ENCODE data around the gene MRPL1.

Gene MRPL1

DNA sequence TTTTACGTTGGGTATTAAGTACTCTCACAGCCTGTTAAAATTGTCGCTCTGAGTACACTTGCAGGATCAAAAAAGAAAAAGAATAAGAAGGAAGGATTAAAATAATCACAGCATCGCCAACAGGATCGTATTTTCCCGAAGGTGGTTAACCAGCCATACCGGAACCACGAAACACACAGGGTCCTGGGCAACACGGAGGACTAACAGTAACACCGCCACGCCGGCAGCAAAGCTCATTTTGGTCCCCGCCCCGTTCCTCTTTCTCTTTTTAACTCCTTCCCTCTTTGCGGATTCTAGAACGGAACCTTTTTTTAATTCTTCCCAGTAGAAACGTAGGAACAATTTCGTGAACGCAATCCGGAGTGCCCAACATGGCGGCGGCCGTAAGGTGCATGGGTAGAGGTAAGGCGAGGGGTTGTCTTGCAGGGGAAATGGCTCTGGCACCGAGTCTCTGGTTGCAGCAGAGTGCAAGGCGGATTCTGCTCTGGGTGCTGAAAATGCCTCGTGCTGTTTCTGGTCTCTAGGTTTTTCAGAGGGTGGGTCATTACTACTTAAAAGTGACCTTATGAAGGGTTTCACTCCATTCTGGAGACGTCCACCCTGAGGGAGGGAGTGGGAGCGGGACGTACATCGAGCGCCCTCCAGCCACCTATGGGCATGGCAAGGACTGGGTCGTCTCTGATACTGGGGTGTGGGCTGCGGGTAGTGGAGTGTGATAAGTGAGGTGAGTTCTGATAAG lies at the start of gene MRPL1:
TSS of gene MRPL1 (plus strand) at position 353 of the 739 bp plus-strand sequence. CDS start at position 372, 19 bp downstream.
- H3K4me1 Mint-ChIP-seq (ENCODE audit: low read depth) = peaks cover 67% of the 10 kb centered on the region
- H3K27ac Mint-ChIP-seq = peak within 1 kb of the TSS; percentile 99
- H3K27me3 Mint-ChIP-seq = no peaks in the 10 kb centered on the region
- H3K4me3 Mint-ChIP-seq = peak within 1 kb of the TSS; percentile 98
- peaks cover 5% of the 10 kb centered on the region for H3K36me3 Mint-ChIP-seq
- H3K9me3 Mint-ChIP-seq (ENCODE audit: low read depth) = no peaks in the 10 kb centered on the region

DNA sequence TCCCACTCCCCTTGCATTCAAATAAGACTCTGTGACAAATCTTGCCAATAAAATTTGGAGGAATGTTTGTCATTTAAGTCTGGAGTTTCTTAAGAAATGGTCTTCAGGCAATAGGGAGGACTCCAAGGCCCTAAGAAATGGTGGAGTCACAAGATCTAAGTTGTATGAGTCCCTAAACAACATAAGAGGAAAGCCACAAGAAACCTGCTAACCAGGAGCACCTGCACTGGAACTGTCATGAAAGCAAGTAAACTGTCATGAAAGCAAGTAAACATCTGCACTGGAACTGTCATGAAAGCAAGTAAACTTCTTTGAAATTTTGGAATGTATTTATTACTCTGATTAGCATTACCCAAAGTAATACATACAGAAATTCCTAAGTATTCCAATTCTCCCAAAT lies 47.0 kb upstream of the MRPL1 start:
- H3K36me3 Mint-ChIP-seq = peaks cover 9% of the 10 kb centered on the region
- peaks cover 64% of the 10 kb centered on the region for H3K4me1 Mint-ChIP-seq (ENCODE audit: low read depth)
- H3K27ac Mint-ChIP-seq = peak overlapping the region; percentile 90
- H3K9me3 Mint-ChIP-seq (ENCODE audit: low read depth) = no peaks in the 10 kb centered on the region
- H3K27me3 Mint-ChIP-seq = no peaks in the 10 kb centered on the region
- peak overlapping the region; percentile 81 for H3K4me3 Mint-ChIP-seq

- H3K27me3 Mint-ChIP-seq = no peaks in the 10 kb centered on the region
Observed at GRCh38 chr4:77816546-77816945, 46.1 kb upstream of the MRPL1 start.

GRCh38 chr4:77817304-77818072 lies 45.1 kb upstream of the MRPL1 start:
- Mint-ChIP-seq H3K36me3 (peaks cover 8% of the 10 kb centered on the region), H3K27me3 (no peaks in the 10 kb centered on the region), H3K4me1 (ENCODE audit: low read depth) (peaks cover 66% of the 10 kb centered on the region), H3K4me3 (peak overlapping the region; percentile 98), H3K27ac (peak overlapping the region; percentile 96), H3K9me3 (ENCODE audit: low read depth) (no peaks in the 10 kb centered on the region)

More at GRCh38 chr4:77816546-77816945, 46.1 kb upstream of the MRPL1 start:
- peaks cover 8% of the 10 kb centered on the region for H3K36me3 Mint-ChIP-seq
- H3K4me3 Mint-ChIP-seq = peak overlapping the region; percentile 71
- peak overlapping the region; percentile 84 for H3K27ac Mint-ChIP-seq
- no peaks in the 10 kb centered on the region for H3K9me3 Mint-ChIP-seq (ENCODE audit: low read depth)
- peaks cover 64% of the 10 kb centered on the region for H3K4me1 Mint-ChIP-seq (ENCODE audit: low read depth)

DNA sequence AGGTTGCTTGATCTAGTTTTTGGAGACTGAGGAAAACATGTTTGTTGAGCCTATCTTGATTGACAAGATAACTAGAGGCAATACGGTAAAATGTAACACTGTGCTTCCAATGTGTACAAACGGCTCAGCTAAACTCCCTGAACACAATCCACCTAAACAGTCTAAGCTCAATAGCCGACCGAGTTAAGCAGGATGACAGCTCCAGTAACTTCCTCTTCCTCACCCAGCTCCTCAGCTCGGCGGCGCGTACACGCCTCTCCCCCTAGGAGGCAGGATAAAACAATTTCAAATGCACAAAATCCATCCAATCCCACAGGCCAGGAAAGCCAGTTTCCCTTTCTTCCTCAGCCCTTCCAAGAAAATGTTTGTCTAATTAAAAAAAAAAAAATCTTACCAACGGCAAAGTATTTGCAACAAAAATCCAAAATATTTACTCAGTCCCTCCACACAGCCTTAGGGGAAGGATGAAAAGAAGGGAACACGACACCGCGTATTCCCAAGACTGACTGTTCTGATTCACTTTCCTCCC lies 44.5 kb upstream of the MRPL1 start:
- Mint-ChIP-seq H3K36me3 (peaks cover 3% of the 10 kb centered on the region), H3K4me1 (ENCODE audit: low read depth) (peaks cover 63% of the 10 kb centered on the region), H3K27ac (peak overlapping the region; percentile 96), H3K27me3 (no peaks in the 10 kb centered on the region), H3K4me3 (peak overlapping the region; percentile 98), H3K9me3 (ENCODE audit: low read depth) (no peaks in the 10 kb centered on the region)

DNA sequence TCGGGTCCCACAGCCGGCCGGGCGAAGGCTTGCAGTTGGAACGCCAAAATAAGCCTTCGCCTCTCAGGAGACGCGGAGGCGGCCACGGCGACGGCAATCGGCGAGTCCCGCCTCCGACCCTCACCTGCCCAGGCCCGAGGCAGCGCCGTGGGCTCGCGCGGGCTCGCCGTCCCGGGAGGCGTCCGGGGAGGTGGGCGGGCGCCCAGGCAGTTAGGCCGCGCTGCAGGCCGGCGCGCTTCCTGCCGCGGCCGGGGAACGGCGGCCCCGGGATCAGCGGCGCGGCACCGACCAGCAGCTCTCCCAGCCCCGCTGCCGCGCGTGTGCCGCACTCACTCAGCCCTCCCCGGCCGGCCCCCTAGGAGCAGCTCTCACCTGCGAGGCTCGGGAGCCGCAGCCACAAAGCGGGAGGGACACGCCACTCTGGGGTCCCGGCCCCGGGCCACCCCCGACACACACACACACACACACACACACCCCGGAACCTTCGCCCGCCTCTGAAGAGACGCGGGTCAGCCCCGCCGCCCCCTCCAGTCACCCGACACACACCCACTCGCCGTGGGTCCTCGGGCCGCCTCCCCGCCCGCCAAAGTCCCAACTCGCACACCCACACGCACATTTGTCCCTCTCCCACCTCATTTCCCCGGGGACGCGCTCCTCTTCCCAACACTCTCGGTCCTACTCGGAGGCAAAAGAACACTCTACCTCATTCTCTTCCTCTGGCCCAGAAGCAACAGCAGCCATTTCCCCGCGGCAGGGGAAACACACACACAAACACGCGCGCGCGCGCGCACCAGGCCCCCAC lies 43.8 kb upstream of the MRPL1 start, which contains the start of gene CNOT6L:
TSS of gene CNOT6L (minus strand) at position 767 of the 802 bp plus-strand sequence. CDS start at position 707, 60 bp downstream.
- Mint-ChIP-seq H3K9me3 (ENCODE audit: low read depth) (no peaks in the 10 kb centered on the region), H3K4me3 (peak within 1 kb of the TSS; percentile 99), H3K27me3 (no peaks in the 10 kb centered on the region), H3K4me1 (ENCODE audit: low read depth) (peaks cover 60% of the 10 kb centered on the region), H3K27ac (peak within 1 kb of the TSS; percentile 100), H3K36me3 (peaks cover 3% of the 10 kb centered on the region)

DNA sequence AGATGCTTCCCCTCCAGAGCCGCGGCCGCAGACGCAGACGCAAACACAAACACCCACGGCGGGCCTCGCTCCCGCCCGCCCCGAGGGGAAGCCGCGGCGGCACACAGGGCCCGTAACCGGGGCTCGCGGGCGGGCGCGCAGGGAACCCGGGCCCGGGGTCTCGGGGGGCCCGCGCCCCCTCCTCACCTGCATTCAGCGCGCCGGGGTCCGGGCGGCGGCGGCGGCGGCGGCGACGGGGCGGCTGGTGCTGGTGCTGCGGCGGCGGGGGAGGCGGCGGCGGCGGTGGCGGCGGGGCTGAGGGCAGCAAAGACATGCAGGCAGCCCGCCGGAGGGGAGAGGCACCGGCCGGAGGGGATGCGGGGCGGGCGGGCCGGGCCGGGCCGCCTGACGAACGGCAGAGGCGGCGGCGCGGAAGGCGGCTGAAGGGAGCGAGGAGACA lies 43.2 kb upstream of the MRPL1 start:
- Mint-ChIP-seq H3K36me3 (peaks cover 3% of the 10 kb centered on the region), H3K4me1 (ENCODE audit: low read depth) (peaks cover 56% of the 10 kb centered on the region), H3K27ac (peak overlapping the region; percentile 100)

DNA sequence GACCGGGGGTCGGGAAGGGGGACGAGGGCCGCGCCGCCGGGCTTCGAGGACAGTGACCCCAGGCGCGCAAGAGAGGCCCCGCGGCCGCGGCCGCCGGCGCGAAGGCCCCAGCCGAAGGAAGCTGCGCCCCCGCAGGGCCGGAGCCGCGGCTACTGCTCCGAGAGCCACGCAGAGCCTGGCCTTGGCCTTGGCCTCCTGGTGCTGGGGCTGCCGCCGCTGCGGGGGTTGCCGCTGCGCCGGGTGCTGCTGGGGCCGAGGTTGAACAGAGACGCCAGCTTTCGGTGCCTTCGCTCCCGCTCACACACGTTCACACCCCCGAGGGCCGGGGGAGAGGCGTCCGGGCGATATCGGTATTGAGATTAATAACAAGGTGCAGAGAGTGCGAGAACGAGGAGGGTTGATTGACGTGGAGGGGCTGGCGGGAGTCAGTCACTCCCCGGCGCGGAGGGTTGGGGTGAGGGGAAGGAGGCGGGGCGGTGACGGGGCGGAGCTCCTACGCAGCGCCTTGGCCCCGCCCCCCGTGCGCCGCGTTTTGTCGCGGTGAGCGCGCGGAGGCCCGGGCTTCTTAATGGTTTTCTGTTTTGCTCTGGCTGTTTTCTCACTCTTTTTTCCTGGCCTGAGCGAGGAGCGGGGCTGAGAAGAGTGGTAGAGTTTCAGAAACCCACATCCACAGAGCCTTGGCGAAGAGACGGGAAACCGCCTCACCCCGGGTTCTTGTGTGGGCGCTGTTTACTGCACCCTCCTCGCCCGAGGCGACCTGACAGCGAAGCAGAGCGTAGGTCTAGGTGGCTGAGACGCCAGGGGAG lies 42.6 kb upstream of the MRPL1 start:
- peaks cover 3% of the 10 kb centered on the region for H3K36me3 Mint-ChIP-seq
- peak overlapping the region; percentile 95 for H3K4me3 Mint-ChIP-seq
- H3K27ac Mint-ChIP-seq = peak overlapping the region; percentile 99
- no peaks in the 10 kb centered on the region for H3K27me3 Mint-ChIP-seq
- peaks cover 54% of the 10 kb centered on the region for H3K4me1 Mint-ChIP-seq (ENCODE audit: low read depth)
- H3K9me3 Mint-ChIP-seq (ENCODE audit: low read depth) = no peaks in the 10 kb centered on the region

More for the DNA sequence above, 43.2 kb upstream of the MRPL1 start:
- Mint-ChIP-seq H3K27me3 (no peaks in the 10 kb centered on the region), H3K4me3 (peak overlapping the region; percentile 99), H3K9me3 (ENCODE audit: low read depth) (no peaks in the 10 kb centered on the region)

DNA sequence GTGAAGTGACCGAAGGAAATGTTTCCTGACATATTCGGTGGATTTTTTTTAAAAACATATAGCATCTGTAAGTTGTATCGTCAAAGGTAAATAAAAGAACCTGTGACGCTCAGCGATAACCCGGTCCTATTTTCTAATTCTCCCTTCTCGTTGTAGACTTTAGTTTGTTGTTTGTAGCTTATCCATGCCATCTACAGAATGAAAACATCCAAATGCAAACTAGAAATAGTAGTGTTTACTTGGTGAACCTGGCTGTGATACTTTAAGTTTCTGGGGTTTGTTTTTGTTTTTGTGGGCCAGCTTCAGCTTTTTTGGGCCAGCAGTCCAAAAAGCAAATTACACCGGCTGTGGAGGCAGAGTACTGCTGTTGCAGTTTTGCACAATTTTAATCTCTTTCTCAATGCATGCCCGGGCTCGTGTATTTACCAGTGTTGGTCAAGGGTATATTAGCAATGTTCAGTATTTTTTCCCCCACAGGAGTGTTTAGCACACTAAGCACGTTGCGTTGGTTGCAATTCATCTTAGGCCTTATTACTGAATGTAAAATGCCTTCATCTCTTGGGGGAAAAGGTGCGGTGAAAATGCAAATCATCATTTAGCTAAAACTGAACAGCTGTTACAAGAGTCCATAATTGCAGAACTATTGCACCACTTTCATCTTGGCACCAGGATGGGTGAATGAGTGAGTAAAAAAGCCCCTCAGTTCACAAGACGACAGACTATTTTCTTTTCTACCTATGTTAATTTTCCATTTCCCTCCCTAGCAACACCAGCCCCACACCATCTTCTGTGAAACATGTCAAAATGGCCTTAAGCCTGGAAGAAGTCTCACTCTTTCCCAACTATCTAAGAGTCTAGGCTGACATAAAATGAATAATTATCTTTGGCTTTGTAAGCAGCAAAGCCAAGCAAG lies 41.7 kb upstream of the MRPL1 start:
- peak overlapping the region; percentile 95 for H3K4me3 Mint-ChIP-seq
- peaks cover 51% of the 10 kb centered on the region for H3K4me1 Mint-ChIP-seq (ENCODE audit: low read depth)
- no peaks in the 10 kb centered on the region for H3K9me3 Mint-ChIP-seq (ENCODE audit: low read depth)

DNA sequence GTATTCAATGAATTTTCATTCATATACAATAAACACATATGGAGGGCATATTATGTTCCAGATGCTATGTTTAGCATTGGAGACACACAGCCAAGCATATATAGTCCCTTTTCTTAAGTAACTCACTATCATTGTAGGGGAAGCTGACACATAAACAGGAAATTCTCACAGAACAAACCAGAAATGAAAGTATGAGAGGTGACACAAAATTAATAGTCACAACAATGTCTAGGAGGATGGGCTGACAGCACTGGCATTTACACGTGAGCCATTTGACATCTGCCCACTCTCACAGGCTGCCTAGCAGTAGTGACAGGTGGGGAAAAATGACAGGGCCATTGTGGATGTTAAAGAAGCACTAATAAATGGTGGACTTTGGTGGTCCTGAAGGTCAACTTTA lies 40.9 kb upstream of the MRPL1 start:
- H3K9me3 Mint-ChIP-seq (ENCODE audit: low read depth) = no peaks in the 10 kb centered on the region
- H3K4me3 Mint-ChIP-seq = peak overlapping the region; percentile 95
- H3K4me1 Mint-ChIP-seq (ENCODE audit: low read depth) = peaks cover 54% of the 10 kb centered on the region
- H3K27me3 Mint-ChIP-seq = no peaks in the 10 kb centered on the region
- H3K36me3 Mint-ChIP-seq = no peaks in the 10 kb centered on the region
- H3K27ac Mint-ChIP-seq = peak overlapping the region; percentile 99

More for the DNA sequence above, 41.7 kb upstream of the MRPL1 start:
- H3K27me3 Mint-ChIP-seq = no peaks in the 10 kb centered on the region
- peak overlapping the region; percentile 99 for H3K27ac Mint-ChIP-seq
- H3K36me3 Mint-ChIP-seq = no peaks in the 10 kb centered on the region

DNA sequence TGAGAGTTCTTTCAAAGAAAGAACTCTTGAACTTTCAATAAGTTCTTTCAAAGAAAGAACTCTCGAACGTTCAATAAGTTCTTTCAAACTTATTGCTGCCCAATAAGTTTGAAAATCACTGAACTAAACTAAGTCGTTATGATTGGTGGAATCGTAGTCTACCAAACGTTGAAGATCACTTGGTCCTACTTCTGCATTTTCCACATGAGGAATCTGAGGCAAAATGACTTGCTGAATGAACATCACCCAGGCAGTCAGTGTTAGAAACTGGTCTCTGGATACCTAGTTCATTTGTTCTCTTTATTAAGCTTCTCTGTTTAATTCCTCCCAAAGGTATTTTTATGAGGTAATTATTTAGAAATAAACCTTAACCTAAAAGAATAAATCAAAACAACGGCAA lies 36.4 kb upstream of the MRPL1 start:
- Mint-ChIP-seq H3K36me3 (no peaks in the 10 kb centered on the region), H3K4me1 (ENCODE audit: low read depth) (peaks cover 63% of the 10 kb centered on the region), H3K9me3 (ENCODE audit: low read depth) (no peaks in the 10 kb centered on the region), H3K27ac (no peak overlapping the region), H3K4me3 (no peak overlapping the region), H3K27me3 (no peaks in the 10 kb centered on the region)

- H3K4me3 Mint-ChIP-seq = peak overlapping the region; percentile 4
- H3K36me3 Mint-ChIP-seq = no peaks in the 10 kb centered on the region
- peaks cover 53% of the 10 kb centered on the region for H3K4me1 Mint-ChIP-seq (ENCODE audit: low read depth)
- peak overlapping the region; percentile 72 for H3K27ac Mint-ChIP-seq
- H3K9me3 Mint-ChIP-seq (ENCODE audit: low read depth) = no peaks in the 10 kb centered on the region
- H3K27me3 Mint-ChIP-seq = no peaks in the 10 kb centered on the region
Observed at GRCh38 chr4:77827343-77827742, 35.3 kb upstream of the MRPL1 start.

- Mint-ChIP-seq H3K4me1 (ENCODE audit: low read depth) (peaks cover 23% of the 10 kb centered on the region), H3K4me3 (no peak overlapping the region), H3K27me3 (no peaks in the 10 kb centered on the region), H3K36me3 (peaks cover 2% of the 10 kb centered on the region), H3K27ac (no peak overlapping the region), H3K9me3 (ENCODE audit: low read depth) (no peaks in the 10 kb centered on the region)
Observed at GRCh38 chr4:77833126-77833724, 29.4 kb upstream of the MRPL1 start.

Data from activated naive CD8-positive, alpha-beta T cell (primary cell).